Kidney (tissue), 14 donors: ENCODE measurements around the gene P2RY12. TPM values are rescaled to one million over a fixed set of nuclear protein-coding genes. Genes with fewer than 3 reads are reported as not detected.

Source experiments
- DNase-seq, 5 donors: peaks; one replicate each; pipeline ENCODE4 v3.0.0-alpha.2; 2013 to 2020
- FAIRE-seq: peaks from 2 replicates; lab custom pipeline; 2012; peaks lifted over from hg19 to GRCh38; lab: Jason Lieb, UNC
- H3K27ac ChIP-seq, 2 donors: one replicate each; pipeline ENCODE4 v1.7.0; 2013; ENCODE audit warnings: low read depth in 2 of 2, low read length in 2 of 2, inconsistent platforms in 1 of 2
- H3K27me3 ChIP-seq: one replicate; pipeline ENCODE4 v1.7.1; 2013; ENCODE audit warnings: low read length, inconsistent platforms; ENCODE audit not compliant: control insufficient read depth, insufficient read depth
- H3K36me3 ChIP-seq, 3 donors: one replicate each; pipeline versions ENCODE4 v1.7.0 to v1.7.1; 2013; ENCODE audit warnings: low read length in 3 of 3, control low read depth in 1 of 3, inconsistent platforms in 1 of 3; ENCODE audit not compliant: insufficient read depth in 3 of 3, control insufficient read depth in 2 of 3
- H3K4me1 ChIP-seq, 3 donors: one replicate each; pipeline versions ENCODE4 v1.7.0 to v1.7.1; 2013; ENCODE audit warnings: low read length in 3 of 3, inconsistent platforms in 1 of 3, low read depth in 1 of 3; ENCODE audit not compliant: control insufficient read depth in 2 of 3, insufficient read depth in 2 of 3
- H3K4me3 ChIP-seq, 3 donors: one replicate each; pipeline versions ENCODE4 v1.7.0 to v1.8.1; 2013; ENCODE audit warnings: low read length in 3 of 3, control low read depth in 1 of 3, inconsistent platforms in 1 of 3
- H3K9ac ChIP-seq, 3 donors: one replicate each; pipeline versions ENCODE4 v1.7.0 to v1.7.1; 2013; ENCODE audit warnings: low read length in 3 of 3, control low read depth in 1 of 3, inconsistent platforms in 1 of 3
- H3K9me3 ChIP-seq, 3 donors: one replicate each; pipeline versions ENCODE4 v1.7.0 to v1.7.1; 2013; ENCODE audit warnings: low read length in 3 of 3, control low read depth in 1 of 3, inconsistent platforms in 1 of 3; ENCODE audit not compliant: control insufficient read depth in 2 of 3, insufficient read depth in 1 of 3
- intact Hi-C: fragments of 100-400 bp; cut with DNase I; formaldehyde crosslinking; loops from one replicate; pipeline ENCODE4 v1.11.1; 2022
- polyA plus RNA-seq: library from polyadenylated mRNA; stranded (reverse); fragments of 350-450 nt; fragmentation: Illumina TruSeq; extraction: RNeasy Lipid Tissue Mini Kit (QIAGEN cat#74804); gene quantifications from one replicate; pipeline ENCODE4 v1.2.3, GENCODE V29; 2014; ENCODE audit warnings: low read depth, low replicate concordance; ENCODE audit not compliant: insufficient read depth
- total RNA-seq: library from RNA; stranded (reverse); fragmentation: NEBNext Ultra II Directional; extraction: Animal tissue kit (Norgen Biotek cat#: 25700); gene quantifications from one replicate; pipeline ENCODE4 v1.2.1, GENCODE V29; 2021
- TF ChIP-seq, protein P1 (sequence below): IDR thresholded peaks from 3 replicates; pipeline ENCODE4 v1.5.1; 2012; ENCODE audit warnings: mild to moderate bottlenecking, moderate library complexity, borderline replicate concordance; ENCODE audit not compliant: insufficient read depth; ENCODE audit errors: extremely low read depth
- donor health status: control.
- donor health status: control.
- donor health status: control.
- donor health status: control.
- donor health status: control.
- donor health status: DM: yes; HTN: yes; CAD: no.
- donor health status: Normal renal cell carcinoma (clear cell type).

Gene P2RY12
- total and polyA plus RNA-seq, 2 donors from 2014 or later: 2.2 TPM; not detected in 1

DNA sequence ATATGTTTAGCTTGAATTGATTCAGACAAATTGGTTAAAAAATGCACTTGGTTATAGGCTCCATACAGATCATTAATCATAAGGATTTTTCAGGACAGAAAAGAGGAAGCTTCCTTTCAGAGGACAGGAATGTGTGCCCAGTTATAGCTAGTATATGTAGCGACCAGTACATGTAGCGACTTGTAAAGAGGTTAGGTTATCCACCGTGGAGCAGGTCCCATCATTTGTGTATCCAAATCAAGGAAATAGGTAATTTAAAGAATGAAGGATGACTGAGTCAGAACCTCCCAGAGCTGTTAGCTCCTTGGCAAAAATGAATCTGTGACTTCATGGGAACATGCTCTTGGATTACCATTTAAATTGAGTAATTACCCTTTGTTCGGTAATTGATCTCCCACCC lies 15.8 kb upstream of the P2RY12 start:
- Histone ChIP-seq H3K36me3 (no peaks in the 10 kb centered on the region), H3K4me3 (no peak overlapping the region), H3K27ac (no peak overlapping the region), H3K9ac (no peak overlapping the region), H3K27me3 (no peaks in the 10 kb centered on the region), H3K9me3 (no peaks in the 10 kb centered on the region), H3K4me1 (no peaks in the 10 kb centered on the region)
- FAIRE-seq (no peak), DNase-seq (no peak)
- TF ChIP-seq, protein P1, sequence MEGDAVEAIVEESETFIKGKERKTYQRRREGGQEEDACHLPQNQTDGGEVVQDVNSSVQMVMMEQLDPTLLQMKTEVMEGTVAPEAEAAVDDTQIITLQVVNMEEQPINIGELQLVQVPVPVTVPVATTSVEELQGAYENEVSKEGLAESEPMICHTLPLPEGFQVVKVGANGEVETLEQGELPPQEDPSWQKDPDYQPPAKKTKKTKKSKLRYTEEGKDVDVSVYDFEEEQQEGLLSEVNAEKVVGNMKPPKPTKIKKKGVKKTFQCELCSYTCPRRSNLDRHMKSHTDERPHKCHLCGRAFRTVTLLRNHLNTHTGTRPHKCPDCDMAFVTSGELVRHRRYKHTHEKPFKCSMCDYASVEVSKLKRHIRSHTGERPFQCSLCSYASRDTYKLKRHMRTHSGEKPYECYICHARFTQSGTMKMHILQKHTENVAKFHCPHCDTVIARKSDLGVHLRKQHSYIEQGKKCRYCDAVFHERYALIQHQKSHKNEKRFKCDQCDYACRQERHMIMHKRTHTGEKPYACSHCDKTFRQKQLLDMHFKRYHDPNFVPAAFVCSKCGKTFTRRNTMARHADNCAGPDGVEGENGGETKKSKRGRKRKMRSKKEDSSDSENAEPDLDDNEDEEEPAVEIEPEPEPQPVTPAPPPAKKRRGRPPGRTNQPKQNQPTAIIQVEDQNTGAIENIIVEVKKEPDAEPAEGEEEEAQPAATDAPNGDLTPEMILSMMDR: no peak
- intact Hi-C loops: no loop called here

DNA sequence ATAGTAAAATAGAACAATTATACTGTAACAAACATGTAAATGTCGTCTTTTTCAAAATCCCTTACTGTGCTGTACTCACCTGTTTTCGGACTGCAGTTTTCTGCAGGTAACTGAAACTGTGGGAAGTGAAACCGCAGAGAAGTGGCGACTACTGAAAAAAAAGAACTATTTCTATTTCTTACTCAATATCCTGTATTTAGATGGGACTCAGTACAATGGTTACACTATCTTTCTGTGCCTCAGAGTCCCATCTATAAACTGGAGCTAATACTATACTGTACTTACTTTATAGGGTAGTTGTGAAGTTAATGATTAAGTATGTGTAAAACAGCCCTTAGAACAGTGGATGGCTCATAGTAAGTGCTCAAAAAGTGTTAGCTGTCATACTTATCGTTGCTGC lies 14.3 kb upstream of the P2RY12 start:
- no peaks in the 10 kb centered on the region for H3K9me3 ChIP-seq
- intact Hi-C loops: no loop called here
- no peak overlapping the region for H3K27ac ChIP-seq

DNA sequence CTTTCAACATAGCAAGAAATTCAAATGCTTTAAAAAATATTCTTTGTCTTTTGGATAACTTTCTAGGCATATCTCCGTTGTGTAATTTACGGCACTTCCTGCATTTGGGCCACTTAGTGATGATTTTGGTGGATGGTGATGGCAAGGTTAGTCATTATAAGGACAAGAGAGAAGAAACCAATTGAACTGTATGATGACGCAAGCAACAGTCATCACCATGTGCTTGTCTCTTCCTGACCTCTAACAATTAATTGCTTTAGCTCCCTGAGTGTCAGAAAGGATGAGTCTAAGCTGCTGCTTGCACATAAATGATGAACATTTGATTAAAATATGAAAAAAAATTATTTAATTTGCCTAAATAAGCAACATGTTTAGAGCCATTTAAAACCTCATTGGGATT lies 11.3 kb upstream of the P2RY12 start:
- TF ChIP-seq, protein P1: no peak
- FAIRE-seq (no peak), DNase-seq (no peak)
- Histone ChIP-seq H3K9ac (no peak overlapping the region), H3K9me3 (no peaks in the 10 kb centered on the region), H3K36me3 (no peaks in the 10 kb centered on the region), H3K27me3 (no peaks in the 10 kb centered on the region), H3K27ac (no peak overlapping the region), H3K4me1 (no peaks in the 10 kb centered on the region), H3K4me3 (no peak overlapping the region)
- intact Hi-C loops: no loop called here

More for the DNA sequence above, 14.3 kb upstream of the P2RY12 start:
- FAIRE-seq (no peak), DNase-seq (no peak)
- Histone ChIP-seq H3K4me1 (no peaks in the 10 kb centered on the region), H3K4me3 (no peak overlapping the region), H3K27me3 (no peaks in the 10 kb centered on the region), H3K9ac (no peak overlapping the region), H3K36me3 (no peaks in the 10 kb centered on the region)
- TF ChIP-seq, protein P1: no peak

DNA sequence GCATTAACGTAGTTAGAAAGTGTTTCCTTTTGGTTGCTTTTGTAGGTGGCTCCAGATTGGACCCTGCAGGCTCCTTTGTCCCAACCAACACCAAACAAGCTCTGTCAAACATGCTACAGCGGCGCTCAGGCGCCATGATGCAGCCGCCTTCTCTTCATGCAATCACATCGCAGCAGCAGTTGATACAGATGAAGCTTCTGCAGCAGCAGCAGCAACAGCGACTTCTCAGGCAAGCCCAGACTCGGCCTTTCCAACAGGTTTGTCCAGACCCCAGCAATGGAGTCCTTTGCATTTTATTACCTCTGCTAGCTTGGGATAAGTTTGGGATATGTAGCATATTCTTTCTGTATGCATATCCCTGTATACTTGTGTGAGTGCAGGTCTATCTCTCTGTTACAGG lies 10.1 kb upstream of the P2RY12 start:
- DNase-seq (no peak), FAIRE-seq (no peak)
- Histone ChIP-seq H3K27ac (no peak overlapping the region), H3K9me3 (no peaks in the 10 kb centered on the region), H3K27me3 (no peaks in the 10 kb centered on the region), H3K4me1 (no peaks in the 10 kb centered on the region), H3K36me3 (no peaks in the 10 kb centered on the region), H3K9ac (no peak overlapping the region), H3K4me3 (no peak overlapping the region)
- intact Hi-C loops: no loop called here
- TF ChIP-seq, protein P1: no peak
